Muscle of leg (tissue), 11 donors: ENCODE measurements around the gene MCM9. TPM values are rescaled to one million over a fixed set of nuclear protein-coding genes. Genes with fewer than 3 reads are reported as not detected.

Experiments
- DNase-seq: peaks from one replicate; pipeline ENCODE4 v3.0.0; 2013
- H3K27ac ChIP-seq: one replicate; pipeline ENCODE4 v1.5.1; 2013; ENCODE audit warnings: mild to moderate bottlenecking, low read length, control low read depth
- H3K27me3 ChIP-seq: one replicate; pipeline ENCODE4 v1.6.1; 2013; ENCODE audit warnings: low read length; ENCODE audit not compliant: control insufficient read depth, insufficient read depth
- H3K36me3 ChIP-seq: one replicate; pipeline ENCODE4 v1.6.1; 2013; ENCODE audit warnings: low read length; ENCODE audit not compliant: control insufficient read depth, insufficient read depth
- H3K4me1 ChIP-seq: one replicate; pipeline ENCODE4 v1.6.1; 2013; ENCODE audit warnings: low read length; ENCODE audit not compliant: control insufficient read depth, insufficient read depth
- H3K4me3 ChIP-seq: one replicate; pipeline ENCODE4 v1.5.1; 2013; ENCODE audit warnings: low read length, control low read depth
- H3K9me3 ChIP-seq: replicated peaks from 2 replicates; pipeline ENCODE4 v1.6.1; 2013; ENCODE audit warnings: low read depth, low read length; ENCODE audit not compliant: control insufficient read depth
- WGBS: methylation state at CpG from one replicate; pipeline ENCODE4 v1.1.5; 2013; ENCODE audit warnings: missing lambda C conversion rate; ENCODE audit not compliant: insufficient coverage; 5-methylcytosine and 5-hydroxymethylcytosine counted together
- polyA plus RNA-seq, 8 donors: library from polyadenylated mRNA; unstranded; fragments of 120-200 nt; gene quantifications; one replicate each; pipeline versions ENCODE4 v1.2.1 to v1.2.3, GENCODE V29; 2013; ENCODE audit warnings: inconsistent platforms in 1 of 8, low replicate concordance in 1 of 8; ENCODE audit not compliant: insufficient read length in 8 of 8, insufficient read depth in 1 of 8
- total RNA-seq: library from RNA; stranded (reverse); fragments of 120-200 nt; gene quantifications from one replicate; pipeline ENCODE4 v1.2.4, GENCODE V29; 2013

The MCM9 gene
- total and polyA plus RNA-seq, 9 donors: 10.1 to 14.5 (median 12.5) TPM

DNA sequence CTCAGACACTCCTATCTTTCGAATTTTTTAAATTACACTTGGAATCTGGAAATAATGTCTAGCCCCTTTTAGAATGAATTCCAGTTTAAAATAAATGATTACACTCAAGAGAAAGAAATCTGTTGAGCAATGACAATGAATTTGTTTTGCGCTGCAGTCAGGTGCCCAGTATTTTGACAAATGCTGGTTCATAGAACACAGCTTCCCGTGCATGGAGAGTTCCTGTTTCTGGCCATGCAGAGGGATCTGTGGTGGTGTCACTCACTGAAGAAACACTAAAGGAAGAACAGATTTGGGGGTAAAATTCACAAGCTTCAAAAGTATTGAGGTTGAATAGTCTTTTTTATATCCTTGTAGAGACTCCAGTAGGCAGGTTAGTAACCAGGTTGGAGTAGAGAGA, 170.2 kb downstream of the MCM9 start:
- Histone ChIP-seq H3K4me1 (peaks cover 2% of the 10 kb centered on the region), H3K27me3 (no peaks in the 10 kb centered on the region), H3K4me3 (no peak overlapping the region), H3K27ac (no peak overlapping the region), H3K9me3 (no peaks in the 10 kb centered on the region), H3K36me3 (no peaks in the 10 kb centered on the region)
- WGBS: 67% methylated on average over 2 of the region's 3 CpGs
- no peak for DNase-seq

Other genes starting within 250 kb of the MCM9 start
- 18.9 TPM for gene ASF1A, start 41.0 kb downstream of the MCM9 start, total RNA-seq
- gene ASF1A, start 41.0 kb downstream of the MCM9 start, polyA plus RNA-seq: 10 to 100 TPM; 14.3 to 20.2 (median 16.7) TPM
- gene FAM184A, start 143.5 kb upstream of the MCM9 start, total RNA-seq: 7.0 TPM
- gene FAM184A, start 143.5 kb upstream of the MCM9 start, polyA plus RNA-seq: 10 to 100 TPM in 5 of 8 donors, 1 to 10 TPM in 3; 8.2 to 13.7 (median 11.2) TPM